GM12873 (cell line): Measurements from ENCODE around the gene POLD1.

Source experiments
- TF ChIP-seq, protein P1 (sequence below): IDR thresholded peaks from 2 replicates; pipeline ENCODE4 v1.5.1; 2012; ENCODE audit warnings: low read depth, mild to moderate bottlenecking, moderate library complexity, low read length, control low read depth; ENCODE audit not compliant: insufficient read depth; ENCODE audit errors: missing control alignments

Gene POLD1

GRCh38 chr19:50434525-50434924 is 50.4 kb downstream of the POLD1 start:
- TF ChIP-seq, protein P1, sequence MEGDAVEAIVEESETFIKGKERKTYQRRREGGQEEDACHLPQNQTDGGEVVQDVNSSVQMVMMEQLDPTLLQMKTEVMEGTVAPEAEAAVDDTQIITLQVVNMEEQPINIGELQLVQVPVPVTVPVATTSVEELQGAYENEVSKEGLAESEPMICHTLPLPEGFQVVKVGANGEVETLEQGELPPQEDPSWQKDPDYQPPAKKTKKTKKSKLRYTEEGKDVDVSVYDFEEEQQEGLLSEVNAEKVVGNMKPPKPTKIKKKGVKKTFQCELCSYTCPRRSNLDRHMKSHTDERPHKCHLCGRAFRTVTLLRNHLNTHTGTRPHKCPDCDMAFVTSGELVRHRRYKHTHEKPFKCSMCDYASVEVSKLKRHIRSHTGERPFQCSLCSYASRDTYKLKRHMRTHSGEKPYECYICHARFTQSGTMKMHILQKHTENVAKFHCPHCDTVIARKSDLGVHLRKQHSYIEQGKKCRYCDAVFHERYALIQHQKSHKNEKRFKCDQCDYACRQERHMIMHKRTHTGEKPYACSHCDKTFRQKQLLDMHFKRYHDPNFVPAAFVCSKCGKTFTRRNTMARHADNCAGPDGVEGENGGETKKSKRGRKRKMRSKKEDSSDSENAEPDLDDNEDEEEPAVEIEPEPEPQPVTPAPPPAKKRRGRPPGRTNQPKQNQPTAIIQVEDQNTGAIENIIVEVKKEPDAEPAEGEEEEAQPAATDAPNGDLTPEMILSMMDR = no peak

DNA sequence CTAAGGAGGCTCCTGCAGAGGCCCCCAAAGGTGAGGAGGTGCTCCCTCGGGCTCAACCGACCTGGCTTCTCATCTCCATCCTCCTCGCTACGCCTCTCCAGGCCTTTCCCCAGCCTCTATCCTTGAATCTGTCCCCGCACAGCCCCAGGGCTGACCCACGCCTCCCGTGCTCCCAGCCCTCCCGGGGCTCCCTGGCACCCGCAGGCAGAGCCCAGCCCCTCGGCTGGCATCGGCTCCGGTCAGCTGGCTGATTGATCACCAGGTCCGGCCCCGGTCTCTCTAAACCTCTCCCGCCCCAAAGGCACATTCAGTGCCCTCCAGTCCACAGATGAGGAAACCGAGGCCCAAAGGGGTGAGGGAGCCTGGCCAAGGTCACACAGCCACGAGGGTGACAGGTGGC is 51.1 kb downstream of the POLD1 start:
- TF ChIP-seq, protein P1 = no peak

- TF ChIP-seq, protein P1 = no peak
Observed at GRCh38 chr19:50435627-50436026, 51.5 kb downstream of the POLD1 start.

GRCh38 chr19:50437862-50438449 is 53.8 kb downstream of the POLD1 start:
- TF ChIP-seq, protein P1 = no peak

DNA sequence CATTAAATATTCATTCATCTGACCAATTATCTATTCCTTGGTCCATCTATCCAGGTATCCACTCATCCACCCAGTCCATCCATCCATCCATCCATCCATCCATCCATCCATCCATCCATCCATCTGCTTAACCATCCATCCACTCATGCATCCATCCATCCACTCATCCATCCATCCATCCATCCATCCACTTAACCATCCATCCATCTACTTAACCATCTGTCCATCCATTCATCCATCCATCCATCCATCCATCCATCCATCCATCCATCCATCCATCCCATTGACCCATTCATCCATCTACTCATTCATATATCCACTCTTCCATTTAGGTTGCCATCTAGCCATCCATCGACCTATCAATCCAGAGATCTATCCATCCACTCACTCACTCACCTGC is 59.9 kb downstream of the POLD1 start:
- TF ChIP-seq, protein P1 = no peak

GRCh38 chr19:50447053-50447452 is 62.9 kb downstream of the POLD1 start:
- TF ChIP-seq, protein P1 = no peak

DNA sequence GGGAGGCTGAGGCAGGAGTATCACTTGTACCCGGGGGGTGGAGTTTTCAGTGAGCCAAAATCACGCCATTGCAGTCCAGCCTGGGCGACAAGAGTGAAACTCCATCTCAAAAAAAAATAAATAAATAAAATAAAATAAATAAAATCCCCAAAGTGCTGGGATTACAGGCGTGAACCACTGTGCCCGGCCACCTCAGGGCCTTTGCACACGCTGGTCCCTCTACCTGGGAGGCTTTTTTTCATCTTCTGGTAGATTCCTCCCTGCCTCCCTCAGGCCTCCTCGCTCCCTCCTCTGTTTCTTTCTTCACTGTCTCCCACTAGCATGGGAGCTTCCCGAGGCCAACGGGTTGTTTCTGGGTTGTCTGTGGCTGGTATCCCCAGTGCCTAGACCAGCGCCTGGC is 63.6 kb downstream of the POLD1 start:
- TF ChIP-seq, protein P1 = no peak
